Measurements from ENCODE around the gene KCNMB4.

The KCNMB4 gene

DNA sequence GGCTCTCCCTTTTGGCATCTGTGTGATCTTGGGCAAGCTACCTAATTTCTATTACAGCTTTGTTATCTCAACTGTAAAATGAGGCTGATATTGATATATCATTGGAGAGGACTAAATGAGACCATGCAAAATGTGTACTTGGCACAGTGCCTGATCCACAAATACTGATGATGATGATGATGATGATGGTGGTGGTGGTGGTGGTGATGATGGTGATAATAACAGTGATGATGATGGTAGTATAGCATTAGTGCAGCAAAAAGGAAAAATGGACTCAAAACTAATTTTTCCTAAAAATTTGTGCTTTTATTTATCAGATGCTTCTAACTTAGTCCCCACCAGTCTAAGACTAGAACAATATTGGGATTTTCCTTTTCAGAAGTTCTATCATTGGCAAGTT is 70.7 kb downstream of the KCNMB4 start:
- no peaks in the 10 kb centered on the region for H3K36me3 Mint-ChIP-seq
- no peaks in the 10 kb centered on the region for H3K9me3 Mint-ChIP-seq
- H3K4me3 Mint-ChIP-seq, result no peak overlapping the region
- no peaks in the 10 kb centered on the region for H3K4me1 Mint-ChIP-seq
- no peak overlapping the region for H3K27ac Mint-ChIP-seq
- ATAC-seq (replicated peaks) (no peak), DNase-seq (no peak)
- no peaks in the 10 kb centered on the region for H3K27me3 Mint-ChIP-seq

DNA sequence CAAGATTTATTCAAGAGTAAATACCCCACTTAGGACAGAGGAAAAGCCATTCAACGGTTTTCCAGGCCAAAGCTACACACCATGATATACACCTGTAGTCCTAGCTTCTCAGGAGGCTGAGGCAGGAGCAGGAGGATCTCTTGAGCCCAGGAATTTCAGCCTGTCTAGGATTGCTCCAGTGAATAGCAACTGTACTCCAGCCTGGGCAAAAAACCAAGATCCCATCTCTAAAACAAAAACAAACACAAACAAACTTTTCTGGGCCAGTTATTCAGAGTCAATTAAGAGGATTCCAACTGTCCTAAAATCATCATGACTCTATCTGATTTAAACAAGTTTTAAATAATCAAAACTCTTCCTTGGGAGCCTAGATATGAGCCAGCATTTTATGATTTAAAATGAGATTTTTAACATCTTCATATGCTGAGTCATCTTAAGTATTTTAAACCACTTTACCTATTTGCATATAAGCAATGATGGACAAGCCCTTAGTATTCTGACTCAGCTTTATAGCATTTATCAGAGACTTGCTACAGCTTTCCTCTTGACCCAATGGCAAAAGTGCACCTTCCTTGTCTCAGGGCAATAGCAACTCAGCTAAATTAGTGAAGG is 77.1 kb downstream of the KCNMB4 start:
- peaks cover 0 to 1% of the 10 kb centered on the region in 2 donors for H3K9me3 Mint-ChIP-seq
- no peak overlapping the region for H3K27ac Mint-ChIP-seq
- no peaks in the 10 kb centered on the region for H3K27me3 Mint-ChIP-seq
- ATAC-seq (replicated peaks) (no peak), DNase-seq (no peak)
- H3K4me3 Mint-ChIP-seq, result no peak overlapping the region
- no peaks in the 10 kb centered on the region for H3K36me3 Mint-ChIP-seq
- H3K4me1 Mint-ChIP-seq, result peaks cover 0 to 3% of the 10 kb centered on the region in 2 donors

DNA sequence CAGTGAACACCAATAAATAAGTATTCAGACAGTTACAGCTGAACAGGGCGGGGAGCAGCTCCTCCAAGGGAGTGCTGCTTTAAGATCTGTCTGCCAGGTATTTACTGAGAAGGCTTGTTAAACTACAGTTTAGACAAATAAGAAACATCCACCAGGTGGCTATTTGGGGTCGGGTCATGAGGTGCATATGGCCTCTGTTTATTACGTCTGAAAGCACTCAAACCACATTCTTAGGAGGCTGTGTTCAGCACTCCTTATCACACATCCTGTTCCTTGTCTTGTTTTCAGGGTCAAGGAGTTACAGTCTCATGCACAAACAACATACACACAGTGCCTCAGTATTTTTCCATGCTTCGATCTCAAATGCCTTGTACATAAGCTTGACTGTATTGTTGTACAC is 78.8 kb downstream of the KCNMB4 start:
- ATAC-seq (replicated peaks), result no peak
- Mint-ChIP-seq H3K27ac (no peak overlapping the region), H3K9me3 (peaks cover 0 to 10% of the 10 kb centered on the region in 2 donors), H3K36me3 (no peaks in the 10 kb centered on the region), H3K27me3 (no peaks in the 10 kb centered on the region), H3K4me3 (no peak overlapping the region), H3K4me1 (peaks cover 0 to 3% of the 10 kb centered on the region in 2 donors)
- DNase-seq, result no peak

DNA sequence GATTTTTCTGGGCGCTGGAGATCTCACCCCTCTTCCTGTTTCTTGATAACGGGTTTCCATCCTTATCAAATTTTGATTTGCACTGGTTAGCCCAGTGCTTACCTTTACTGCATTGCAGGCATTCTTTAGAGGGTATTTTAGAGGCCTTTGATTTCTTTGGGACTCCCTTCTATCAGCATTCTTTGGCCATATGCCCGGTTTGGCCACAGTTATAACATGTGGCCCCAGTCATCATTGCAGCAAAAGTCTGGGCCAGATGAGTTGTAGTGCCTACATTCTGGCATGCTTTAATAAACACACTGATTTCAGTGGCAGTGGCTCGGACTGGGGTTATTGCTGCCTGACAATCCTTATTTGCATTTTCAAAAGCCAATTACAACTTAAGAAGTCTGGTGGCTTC is 82.3 kb downstream of the KCNMB4 start:
- H3K27me3 Mint-ChIP-seq, result no peaks in the 10 kb centered on the region

DNA sequence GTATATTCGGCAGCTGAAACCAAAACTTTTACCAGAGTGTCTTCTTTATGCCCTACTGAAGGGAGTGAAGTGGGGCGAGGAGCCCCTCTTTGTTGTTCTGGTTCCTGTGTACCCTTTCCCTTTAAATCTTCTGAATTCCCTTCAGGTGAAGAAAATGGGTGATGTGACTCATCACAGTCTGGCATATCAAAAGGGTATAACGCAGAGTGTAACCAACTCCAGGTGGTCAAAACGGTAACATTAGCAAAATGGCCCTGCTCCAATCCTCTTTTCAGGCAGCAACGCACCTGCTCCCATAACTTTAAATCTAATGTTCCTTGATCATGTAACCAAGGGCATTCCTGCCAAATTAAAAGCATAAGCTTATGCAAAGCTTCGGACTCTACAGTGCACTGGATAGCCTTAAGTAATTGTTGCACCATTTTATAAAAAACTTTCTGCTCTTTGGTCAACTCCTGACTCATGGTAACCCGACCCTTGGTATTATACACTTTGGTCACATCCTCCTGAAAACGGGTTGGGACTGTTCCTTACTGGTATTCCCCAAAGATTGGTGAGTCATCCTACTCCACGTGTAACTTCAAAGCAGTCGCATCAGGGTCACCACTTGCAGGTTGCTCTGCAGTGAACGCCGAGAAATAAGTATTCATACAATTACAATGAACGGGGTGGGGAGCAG is 83.1 kb downstream of the KCNMB4 start:
- no peak for DNase-seq

More for the DNA sequence above, 82.3 kb downstream of the KCNMB4 start:
- ATAC-seq (replicated peaks) (no peak), DNase-seq (no peak)
- Mint-ChIP-seq H3K9me3 (peaks cover 7 to 23% of the 10 kb centered on the region in 2 donors), H3K4me3 (no peak overlapping the region), H3K27ac (no peak overlapping the region), H3K36me3 (no peaks in the 10 kb centered on the region), H3K4me1 (peaks cover 0 to 3% of the 10 kb centered on the region in 2 donors)

DNA sequence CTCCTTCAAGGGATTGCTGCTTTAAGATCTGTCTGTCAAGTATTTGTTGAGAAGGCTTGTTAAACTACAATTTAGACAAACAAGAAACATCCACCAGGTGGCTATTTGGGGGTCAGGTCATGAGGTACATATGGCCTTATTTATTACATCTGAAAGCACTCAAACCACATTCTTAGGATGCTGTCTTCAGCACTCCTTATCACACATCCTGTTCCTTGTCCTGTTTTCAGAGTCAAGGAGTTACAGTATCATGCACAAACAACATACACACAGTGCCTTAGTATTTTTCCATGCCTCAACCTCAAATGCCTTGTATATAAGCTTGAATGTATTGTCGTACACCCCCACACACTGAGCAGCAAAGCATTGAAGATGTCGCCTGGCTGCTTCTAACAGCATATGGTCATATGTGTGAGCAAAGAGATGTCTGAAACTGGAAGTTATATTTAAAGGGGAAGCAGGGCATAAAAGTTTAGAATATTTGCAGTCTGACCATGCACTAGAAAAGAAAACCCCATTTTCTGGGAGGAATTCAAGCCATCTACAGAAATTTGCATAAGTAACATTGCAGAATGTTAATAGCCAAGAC is 83.8 kb downstream of the KCNMB4 start:
- peaks cover 7 to 23% of the 10 kb centered on the region in 2 donors for H3K9me3 Mint-ChIP-seq
- H3K4me3 Mint-ChIP-seq, result no peak overlapping the region
- no peak for ATAC-seq (replicated peaks)
- H3K4me1 Mint-ChIP-seq, result no peaks in the 10 kb centered on the region
- no peaks in the 10 kb centered on the region for H3K36me3 Mint-ChIP-seq
- no peak for DNase-seq
- no peak overlapping the region for H3K27ac Mint-ChIP-seq
- H3K27me3 Mint-ChIP-seq, result peaks cover 0 to 5% of the 10 kb centered on the region in 2 donors

More for the DNA sequence above, 83.1 kb downstream of the KCNMB4 start:
- H3K4me1 Mint-ChIP-seq, result peaks cover 0 to 3% of the 10 kb centered on the region in 2 donors
- no peaks in the 10 kb centered on the region for H3K36me3 Mint-ChIP-seq
- no peak overlapping the region for H3K27ac Mint-ChIP-seq
- H3K27me3 Mint-ChIP-seq, result peaks cover 0 to 4% of the 10 kb centered on the region in 2 donors
- ATAC-seq (replicated peaks), result no peak
- no peak overlapping the region for H3K4me3 Mint-ChIP-seq
- peaks cover 7 to 23% of the 10 kb centered on the region in 2 donors for H3K9me3 Mint-ChIP-seq

DNA sequence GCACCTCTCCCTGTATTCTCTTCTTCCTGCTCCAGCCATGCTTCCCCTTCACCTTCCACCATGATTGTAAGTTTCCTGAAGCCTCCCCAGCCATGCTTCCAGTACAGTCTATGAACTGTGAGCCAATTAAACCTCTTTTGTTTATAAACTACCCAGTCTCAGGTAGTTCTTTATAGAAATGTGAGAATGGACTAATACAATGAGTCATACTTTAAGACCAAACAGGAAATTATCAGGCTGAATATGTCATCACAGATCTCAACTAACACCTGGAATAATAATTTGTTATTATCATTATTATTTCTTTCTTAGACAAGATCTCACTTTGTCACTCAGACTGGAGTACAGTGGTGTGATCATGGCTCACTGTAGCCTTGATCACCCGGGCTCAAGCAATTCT is 85.4 kb downstream of the KCNMB4 start:
- no peaks in the 10 kb centered on the region for H3K36me3 Mint-ChIP-seq
- H3K9me3 Mint-ChIP-seq, result peaks cover 7 to 28% of the 10 kb centered on the region in 2 donors
- H3K4me1 Mint-ChIP-seq, result no peaks in the 10 kb centered on the region
- H3K27me3 Mint-ChIP-seq, result peaks cover 2 to 21% of the 10 kb centered on the region in 2 donors
- DNase-seq (no peak), ATAC-seq (replicated peaks) (no peak)
- no peak overlapping the region for H3K27ac Mint-ChIP-seq
- no peak overlapping the region for H3K4me3 Mint-ChIP-seq

DNA sequence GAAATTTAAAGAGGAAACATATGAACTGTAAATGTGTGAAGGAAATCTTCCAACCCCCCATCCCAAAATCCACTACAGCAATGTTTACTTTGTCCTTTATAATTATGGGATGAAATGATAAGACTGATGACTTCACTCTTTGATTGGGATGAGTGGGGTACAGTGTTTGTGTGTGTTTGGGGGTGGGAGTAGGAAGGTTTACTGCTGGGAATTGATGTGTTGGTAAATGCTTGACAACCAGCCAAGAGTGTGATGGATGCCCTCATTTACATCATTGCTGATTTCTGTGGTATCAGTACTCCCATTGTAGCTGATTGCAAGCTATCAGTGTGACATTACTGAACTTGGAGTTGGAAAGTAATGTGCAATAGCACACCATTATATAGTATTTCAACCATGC is 90.9 kb downstream of the KCNMB4 start:
- ATAC-seq (replicated peaks) (no peak), DNase-seq (no peak)
- H3K27me3 Mint-ChIP-seq, result peaks cover 3 to 24% of the 10 kb centered on the region in 2 donors
- peaks cover 8 to 11% of the 10 kb centered on the region in 2 donors for H3K4me1 Mint-ChIP-seq
- peaks cover 9 to 11% of the 10 kb centered on the region in 2 donors for H3K9me3 Mint-ChIP-seq
- H3K27ac Mint-ChIP-seq, result no peak overlapping the region
- H3K4me3 Mint-ChIP-seq, result no peak overlapping the region
- no peaks in the 10 kb centered on the region for H3K36me3 Mint-ChIP-seq

DNA sequence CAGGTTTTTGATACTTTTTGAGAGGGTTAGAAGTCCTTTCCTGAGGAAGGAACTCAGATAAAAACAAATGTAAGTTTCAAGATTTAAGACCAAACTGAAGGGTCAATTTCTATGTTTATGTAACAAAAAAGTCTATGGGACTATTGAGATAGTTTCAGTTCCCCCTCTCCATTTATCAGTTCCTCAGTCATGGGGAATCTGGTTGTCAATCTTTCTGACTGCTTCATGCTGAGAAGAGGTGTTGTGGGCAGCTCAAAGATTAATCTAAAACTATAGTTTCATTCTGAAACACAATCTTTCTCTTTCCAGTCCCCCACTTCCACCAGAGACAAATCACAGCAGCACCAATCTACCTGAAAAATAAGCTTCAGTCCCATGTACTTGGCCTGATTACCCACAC is 93.7 kb downstream of the KCNMB4 start:
- ATAC-seq (replicated peaks), result peak; percentile 99 to 100
- H3K9me3 Mint-ChIP-seq, result peaks cover 18 to 22% of the 10 kb centered on the region in 2 donors

DNA sequence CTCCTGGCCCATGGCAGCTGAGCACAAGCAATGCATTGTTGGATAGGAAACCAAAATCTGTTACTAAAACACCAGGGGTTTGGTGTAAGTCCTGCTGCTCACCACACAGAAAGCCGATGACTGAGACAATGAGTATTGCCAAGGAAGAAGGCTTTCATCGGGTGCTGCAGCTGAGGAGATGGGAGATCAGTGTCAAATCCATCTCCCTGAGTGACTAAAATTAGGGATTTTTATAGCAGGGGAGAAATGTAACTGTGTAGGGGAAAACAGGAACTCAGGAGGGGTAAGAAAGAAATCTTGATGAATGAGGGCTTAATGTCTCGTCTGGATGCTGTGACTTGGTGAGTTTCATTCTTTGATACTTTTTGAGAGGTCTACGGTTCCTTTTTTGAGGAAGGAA is 97.9 kb downstream of the KCNMB4 start:
- Mint-ChIP-seq H3K9me3 (peaks cover 18 to 19% of the 10 kb centered on the region in 2 donors), H3K27me3 (peaks cover 5 to 18% of the 10 kb centered on the region in 2 donors), H3K4me1 (peaks cover 6 to 12% of the 10 kb centered on the region in 2 donors), H3K36me3 (peaks cover 2 to 7% of the 10 kb centered on the region in 2 donors), H3K4me3 (no peak overlapping the region), H3K27ac (no peak overlapping the region)
- no peak for DNase-seq
- no peak for ATAC-seq (replicated peaks)

More for the DNA sequence above, 93.7 kb downstream of the KCNMB4 start:
- Mint-ChIP-seq H3K4me3 (no peak overlapping the region), H3K27ac (no peak overlapping the region), H3K36me3 (peaks cover 0 to 7% of the 10 kb centered on the region in 2 donors), H3K4me1 (peaks cover 8 to 11% of the 10 kb centered on the region in 2 donors), H3K27me3 (peaks cover 3 to 20% of the 10 kb centered on the region in 2 donors)
- no peak for DNase-seq

DNA sequence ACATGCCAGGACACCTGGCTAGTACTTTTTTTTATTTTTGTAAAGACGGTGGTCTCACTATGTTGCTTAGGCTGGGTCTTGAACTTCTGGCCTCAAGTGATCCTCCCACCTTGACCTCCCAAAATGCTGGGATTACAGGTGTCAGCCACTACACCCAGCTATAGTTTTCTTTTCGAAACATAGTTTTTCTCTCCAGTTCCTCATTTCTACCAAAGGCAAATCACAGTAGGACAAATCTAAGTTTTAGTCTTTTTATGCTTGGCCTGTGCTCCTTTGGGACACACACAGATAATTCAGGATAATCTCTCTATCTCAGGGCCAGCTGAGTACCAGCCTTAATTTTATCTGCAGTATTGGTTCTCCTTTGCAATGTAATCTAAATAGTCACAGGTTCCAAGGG is 100.7 kb downstream of the KCNMB4 start:
- H3K36me3 Mint-ChIP-seq, result peaks cover 2 to 7% of the 10 kb centered on the region in 2 donors
- DNase-seq (no peak), ATAC-seq (replicated peaks) (no peak)
- H3K27me3 Mint-ChIP-seq, result peaks cover 5 to 22% of the 10 kb centered on the region in 2 donors
- H3K4me3 Mint-ChIP-seq, result no peak overlapping the region
- peaks cover 13 to 14% of the 10 kb centered on the region in 2 donors for H3K9me3 Mint-ChIP-seq
- no peak overlapping the region for H3K27ac Mint-ChIP-seq
- H3K4me1 Mint-ChIP-seq, result peaks cover 2 to 6% of the 10 kb centered on the region in 2 donors

DNA sequence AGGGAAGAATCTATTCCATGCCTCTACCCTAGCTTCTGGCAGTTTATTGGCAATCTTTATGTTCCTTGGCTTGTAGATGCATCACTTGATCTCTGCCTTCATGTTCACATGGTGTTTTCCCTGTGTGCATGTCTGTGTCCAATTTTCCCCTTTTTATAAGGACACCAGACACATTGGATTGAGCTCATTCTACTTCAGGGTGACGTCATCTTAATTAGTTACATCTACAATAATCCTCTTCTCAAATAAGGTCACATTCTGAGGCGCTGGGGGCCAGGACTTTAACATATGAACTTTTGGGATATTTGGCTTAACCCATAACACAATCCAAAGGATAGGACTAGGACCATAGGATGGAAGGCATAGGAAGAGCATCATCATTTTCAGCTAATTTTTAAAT is 101.4 kb downstream of the KCNMB4 start:
- ATAC-seq (replicated peaks) (no peak), DNase-seq (no peak)
- Mint-ChIP-seq H3K27me3 (peaks cover 5 to 22% of the 10 kb centered on the region in 2 donors), H3K4me1 (peaks cover 2 to 6% of the 10 kb centered on the region in 2 donors), H3K36me3 (peaks cover 2 to 7% of the 10 kb centered on the region in 2 donors), H3K27ac (no peak overlapping the region), H3K4me3 (no peak overlapping the region), H3K9me3 (peaks cover 13 to 14% of the 10 kb centered on the region in 2 donors)

DNA sequence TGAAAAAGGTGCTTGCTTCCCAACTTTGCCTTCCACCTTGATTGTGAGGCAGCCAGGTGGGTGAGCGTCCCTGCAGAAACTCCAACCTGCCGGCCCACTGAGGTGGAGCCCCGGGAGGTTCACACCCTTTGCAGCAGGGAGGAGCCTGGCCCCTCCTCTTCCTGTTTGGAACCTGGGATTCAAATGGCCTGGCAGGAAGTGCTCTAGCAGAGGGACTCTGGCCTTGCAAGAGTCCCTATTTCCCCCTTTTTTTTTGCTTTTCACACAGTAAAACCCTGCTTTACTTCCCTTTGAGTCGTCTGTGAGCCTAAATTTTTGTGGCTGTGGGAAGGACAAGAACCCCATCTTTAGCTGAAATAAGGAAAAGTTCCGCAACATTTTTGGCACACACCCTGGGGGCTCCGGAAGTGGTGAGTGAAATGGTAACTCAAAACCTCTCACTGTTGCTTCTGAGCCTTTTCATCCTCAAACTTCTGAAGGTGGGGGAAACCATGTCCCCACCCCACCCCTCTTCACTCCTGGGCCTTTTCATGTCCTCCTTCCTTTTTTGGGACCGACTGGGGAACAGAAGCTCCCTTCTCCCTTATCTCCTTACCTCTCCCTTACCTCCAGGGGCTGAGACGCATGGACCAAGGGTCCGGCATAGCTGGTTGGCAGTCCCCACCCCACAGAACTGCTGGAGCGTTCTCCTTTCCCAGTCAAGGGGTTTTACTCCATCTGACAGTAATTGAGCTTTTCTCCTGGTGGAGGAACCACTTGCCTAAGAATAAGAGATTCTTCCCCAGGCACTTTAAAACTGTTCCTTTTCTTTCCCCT is 102.0 kb downstream of the KCNMB4 start:
- Mint-ChIP-seq H3K9me3 (peaks cover 13 to 14% of the 10 kb centered on the region in 2 donors), H3K4me1 (peaks cover 2 to 6% of the 10 kb centered on the region in 2 donors), H3K27ac (no peak overlapping the region), H3K36me3 (peaks cover 2 to 7% of the 10 kb centered on the region in 2 donors), H3K4me3 (peak overlapping the region; percentile 17 to 34), H3K27me3 (peaks cover 5 to 29% of the 10 kb centered on the region in 2 donors)
- no peak for DNase-seq
- ATAC-seq (replicated peaks), result no peak

DNA sequence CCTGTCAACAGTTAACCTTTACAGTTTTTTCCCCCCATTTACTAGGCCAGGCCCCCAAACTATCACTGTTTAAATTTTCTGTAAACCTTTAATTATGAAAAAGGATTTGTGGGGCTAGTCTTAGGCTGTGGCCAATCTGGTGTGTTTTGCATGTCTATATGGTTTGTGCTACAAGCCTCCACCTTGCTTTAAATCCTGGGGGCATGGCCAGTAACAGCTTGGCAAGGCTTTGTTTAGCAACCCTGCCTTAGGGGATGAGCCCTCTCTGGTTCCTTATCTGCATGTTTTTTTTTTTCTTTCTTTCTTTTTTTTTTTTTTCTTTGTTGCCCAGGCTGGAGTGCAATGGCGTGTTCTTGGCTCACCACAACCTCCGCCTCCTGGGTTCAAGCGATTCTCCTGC is 102.7 kb downstream of the KCNMB4 start:
- ATAC-seq (replicated peaks) (no peak), DNase-seq (no peak)
- peak overlapping the region; percentile 34 to 56 for H3K4me3 Mint-ChIP-seq
- H3K27ac Mint-ChIP-seq, result no peak overlapping the region
- peaks cover 9 to 11% of the 10 kb centered on the region in 2 donors for H3K9me3 Mint-ChIP-seq
- H3K4me1 Mint-ChIP-seq, result peaks cover 2 to 6% of the 10 kb centered on the region in 2 donors
- H3K36me3 Mint-ChIP-seq, result peaks cover 2 to 7% of the 10 kb centered on the region in 2 donors
- peaks cover 5 to 33% of the 10 kb centered on the region in 2 donors for H3K27me3 Mint-ChIP-seq
